Heart left ventricle (tissue), 16 donors: ENCODE data around the gene SIRT6. TPM values are rescaled to one million over a fixed set of nuclear protein-coding genes. Genes with fewer than 3 reads are reported as not detected.
"Not testable (repeated sequence)": the region's sequence is repeated elsewhere in the genome, so short reads cannot be mapped to it uniquely, and the experiment has no call there.

Source experiments
- ATAC-seq, 4 donors: fragments of 200-7000 bp; cut with Tn5 transposase; one replicate each; pipeline ENCODE4 v1.9.1; 2020 to 2022; ENCODE audit warnings: moderate library complexity in 4 of 4, mild to moderate bottlenecking in 3 of 4, moderate number of reproducible peaks in 1 of 4
- DNase-seq, 5 donors: peaks; one replicate each; pipeline ENCODE4 v3.0.0-alpha.2; 2020
- H3K27ac ChIP-seq, 12 donors: fragments of 200-600 bp; sonication (generic) in 4 of 12; one replicate each; pipeline versions ENCODE4 v1.5.0 to v1.8.0; 2016 to 2022; ENCODE audit warnings: mild to moderate bottlenecking in 2 of 12
- H3K27me3 ChIP-seq, 9 donors: fragments of 200-600 bp; sonication (generic) in 2 of 9; one replicate each; pipeline versions ENCODE4 v1.5.1 to v1.8.0; 2016 to 2022; ENCODE audit warnings: mild to moderate bottlenecking in 3 of 9
- H3K36me3 ChIP-seq, 9 donors: fragments of 200-600 bp; sonication (generic) in 2 of 9; one replicate each; pipeline versions ENCODE4 v1.5.0 to v1.8.0; 2018 to 2022; ENCODE audit warnings: mild to moderate bottlenecking in 2 of 9
- H3K4me1 ChIP-seq, 12 donors: fragments of 200-600 bp; sonication (generic) in 4 of 12; one replicate each; pipeline versions ENCODE4 v1.5.0 to v1.8.0; 2016 to 2022; ENCODE audit warnings: mild to moderate bottlenecking in 3 of 12
- H3K4me3 ChIP-seq, 12 donors: fragments of 200-600 bp; sonication (generic) in 4 of 12; one replicate each; pipeline versions ENCODE4 v1.5.0 to v1.8.0; 2017 to 2022; ENCODE audit warnings: mild to moderate bottlenecking in 9 of 12, moderate library complexity in 4 of 12
- H3K9me3 ChIP-seq, 12 donors: fragments of 200-600 bp; sonication (generic) in 4 of 12; one replicate each; pipeline versions ENCODE4 v1.5.0 to v1.8.0; 2016 to 2022; ENCODE audit warnings: mild to moderate bottlenecking in 1 of 12
- POLR2A ChIP-seq, 2 donors: fragments of 450-650 bp; IDR thresholded peaks; one replicate each; pipeline ENCODE4 v1.6.1; 2017; ENCODE audit warnings: antibody characterized with exemption in 2 of 2, mild to moderate bottlenecking in 2 of 2, moderate library complexity in 2 of 2
- WGBS, 4 donors: extraction: QIAGEN DNeasy Blood & Tissue Kit in 2 of 4; methylation state at CpG; one replicate each; pipeline versions ENCODE4 v1.1.5 to v1.1.7; 2013 to 2018; 5-methylcytosine and 5-hydroxymethylcytosine counted together
- intact Hi-C, 10 donors: fragments of 100-400 bp; cut with DNase I; formaldehyde crosslinking; loops; one replicate each; pipeline versions ENCODE4 v1.11.1 to v1.14.2; 2022
- polyA plus RNA-seq, 2 donors: library from polyadenylated mRNA; stranded (reverse); fragments of 200-250 nt; gene quantifications; one replicate each; pipeline ENCODE4 v1.2.3, GENCODE V29; 2013
- total RNA-seq, 9 donors: library from RNA; depleted of rRNA in 2 of 9; stranded (reverse); fragments of >200 nt in 2 of 9; fragmentation: NEBNext Ultra II Directional in 3 of 9; extraction: Animal tissue kit (Norgen Biotek cat#: 25700) in 3 of 9; gene quantifications; one replicate each; pipeline versions ENCODE4 v1.1.0 to v1.2.4, GENCODE V29; 2016 to 2023
- TF ChIP-seq, protein P1 (sequence below), 12 donors: fragments of 200-600 bp; sonication (generic) in 4 of 12; IDR thresholded peaks; one replicate each; pipeline versions ENCODE4 v1.5.0 to v1.8.0; 2018 to 2022; ENCODE audit warnings: antibody characterized with exemption in 12 of 12, mild to moderate bottlenecking in 5 of 12
- donor health status: ischemic (EF 13 %, LVEDD 7.1; RV severe dilation, severe dysfunction).
- donor health status: healthy with polysubstance abuse.
- donor health status: DM: no; HTN: yes; CAD: no.
- donor health status: DM: no; HTN: no; CAD: no.
- donor health status: ischemic (EF 25% LVEDD 6.9; RV normal size, moderate dysfunction).
- donor health status: ischemic (EF 25% LVEDD 5.7; RV mildly dilated, moderate dysfunction).
- donor health status: healthy.
- donor health status: DM: yes; HTN: yes; CAD: no.
- donor health status: ischemic (EF 35%, LVEDD 5.7; RV mildly dilated, moderate dysfunction).
- donor health status: nonischemic (EF 11% LVEDD 7.7; RV severe dilation, severe dysfunction).
- donor health status: DM: yes; HTN: yes; CAD: no.
- donor health status: PGD.
- donor health status: ischemic (EF 29% LVEDD 5.4; RV normal size, mild dysfunction).
- donor health status: nonischemic (EF 23%, LVEDD 6.1; RV moderate dilation, normal function).

Gene SIRT6
- total and polyA plus RNA-seq, 11 donors: 10.2 to 29.0 (median 13.1) TPM

DNA sequence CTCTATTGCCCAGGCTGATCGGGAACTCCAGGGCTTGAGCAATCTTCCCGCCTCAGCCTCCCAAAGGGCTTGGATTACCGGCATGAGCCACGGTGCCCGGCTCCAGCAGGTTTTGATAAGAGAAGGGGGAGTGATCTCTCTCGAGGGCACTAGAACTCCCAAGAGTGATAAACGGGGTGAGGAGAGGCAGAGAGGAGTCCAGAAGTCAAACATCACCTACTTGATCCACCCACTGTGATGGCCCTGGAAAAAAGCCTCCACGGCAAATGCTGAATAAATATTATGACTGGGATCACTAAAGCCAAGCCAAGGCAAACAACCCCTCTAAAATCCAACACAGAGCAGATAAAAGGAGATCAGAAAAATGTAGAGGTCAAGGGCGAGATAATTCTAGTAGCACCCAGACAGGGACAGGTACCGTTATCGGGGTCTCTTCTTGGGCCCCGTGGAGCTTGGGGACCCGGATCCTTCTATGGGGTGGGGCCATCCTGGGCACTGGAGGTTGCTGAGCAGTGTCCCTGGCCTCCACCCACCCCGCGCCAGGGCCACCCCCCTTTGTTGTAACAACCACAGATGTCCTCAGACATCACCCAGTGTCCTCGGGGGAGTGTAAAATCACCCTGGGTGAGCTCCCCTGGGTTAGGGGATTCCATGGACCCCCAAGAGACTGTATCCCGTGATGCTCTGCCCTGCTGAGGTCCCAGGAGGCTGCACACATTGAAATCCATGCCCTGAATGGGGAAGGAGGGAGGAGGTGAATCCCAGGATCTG lies 32.7 kb downstream of the SIRT6 start:
- Histone ChIP-seq H3K4me1 (peaks cover 0 to 8% (median 0%) of the 10 kb centered on the region in 12 donors), H3K36me3 (no peaks in the 10 kb centered on the region), H3K27me3 (peaks cover 0 to 47% (median 6%) of the 10 kb centered on the region in 9 donors), H3K4me3 (no peak overlapping the region), H3K27ac (no peak overlapping the region), H3K9me3 (no peaks in the 10 kb centered on the region)
- 49 to 57% (median 51%) methylated on average over 16 to 17 of the region's 17 CpGs for WGBS, 4 donors
- TF ChIP-seq POLR2A (IDR thresholded peaks at IDR 0.05): no peak
- TF ChIP-seq, protein P1, sequence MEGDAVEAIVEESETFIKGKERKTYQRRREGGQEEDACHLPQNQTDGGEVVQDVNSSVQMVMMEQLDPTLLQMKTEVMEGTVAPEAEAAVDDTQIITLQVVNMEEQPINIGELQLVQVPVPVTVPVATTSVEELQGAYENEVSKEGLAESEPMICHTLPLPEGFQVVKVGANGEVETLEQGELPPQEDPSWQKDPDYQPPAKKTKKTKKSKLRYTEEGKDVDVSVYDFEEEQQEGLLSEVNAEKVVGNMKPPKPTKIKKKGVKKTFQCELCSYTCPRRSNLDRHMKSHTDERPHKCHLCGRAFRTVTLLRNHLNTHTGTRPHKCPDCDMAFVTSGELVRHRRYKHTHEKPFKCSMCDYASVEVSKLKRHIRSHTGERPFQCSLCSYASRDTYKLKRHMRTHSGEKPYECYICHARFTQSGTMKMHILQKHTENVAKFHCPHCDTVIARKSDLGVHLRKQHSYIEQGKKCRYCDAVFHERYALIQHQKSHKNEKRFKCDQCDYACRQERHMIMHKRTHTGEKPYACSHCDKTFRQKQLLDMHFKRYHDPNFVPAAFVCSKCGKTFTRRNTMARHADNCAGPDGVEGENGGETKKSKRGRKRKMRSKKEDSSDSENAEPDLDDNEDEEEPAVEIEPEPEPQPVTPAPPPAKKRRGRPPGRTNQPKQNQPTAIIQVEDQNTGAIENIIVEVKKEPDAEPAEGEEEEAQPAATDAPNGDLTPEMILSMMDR (IDR thresholded peaks at IDR 0.05): no peak
- intact Hi-C loops: loop anchor here in 1 of 10 donors (10.0 kb wide), 1 partner anchor 55 kb away; no protein-coding TSS in a partner anchor
- DNase-seq: no peak
- ATAC-seq: no peak

- no peak overlapping the region for H3K27ac ChIP-seq
- no peak overlapping the region for H3K4me3 ChIP-seq
- peaks cover 0 to 13% (median 0%) of the 10 kb centered on the region in 12 donors for H3K4me1 ChIP-seq
- WGBS, 4 donors: 28 to 34% (median 34%) methylated on average over 7 of the region's 7 CpGs
- peak in 2 of 4 donors; percentile 22 to 38 for ATAC-seq
- no peak for TF ChIP-seq POLR2A (IDR thresholded peaks at IDR 0.05)
- TF ChIP-seq, protein P1 (IDR thresholded peaks at IDR 0.05): no peak
- H3K9me3 ChIP-seq: no peaks in the 10 kb centered on the region
- DNase-seq: peak in 1 of 5 donors; percentile 26
- peaks cover 0 to 23% (median 0%) of the 10 kb centered on the region in 9 donors for H3K27me3 ChIP-seq
- no peaks in the 10 kb centered on the region for H3K36me3 ChIP-seq
- intact Hi-C loops: loop anchor here in 2 of 10 donors (5.0 to 10.0 kb wide), 2 partner anchors 38 to 60 kb away; partner anchors contain the start of genes ANKRD24 (in 1 of the 2) and SIRT6 (in 1 of the 2)
Observed at GRCh38 chr19:4144666-4145249, 37.6 kb downstream of the SIRT6 start.

DNA sequence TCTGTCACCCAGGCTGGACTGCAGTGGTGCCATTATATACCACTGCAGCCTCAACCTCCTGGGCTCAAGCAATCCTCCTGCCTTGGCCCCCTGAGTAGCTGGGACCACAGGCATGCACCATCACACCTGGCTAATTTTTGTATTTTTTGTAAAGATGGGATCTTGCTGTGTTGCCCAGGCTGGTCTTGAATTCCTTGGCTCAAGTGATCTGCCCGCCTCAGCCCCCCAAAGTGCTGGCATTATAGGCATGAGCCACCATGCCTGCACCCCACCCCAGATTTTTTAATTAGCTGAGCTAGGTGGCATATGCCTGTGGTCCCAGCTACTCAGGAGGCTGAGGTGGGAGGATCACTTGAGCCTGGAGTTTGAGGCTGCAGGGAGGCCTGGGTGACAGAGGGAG lies 39.4 kb downstream of the SIRT6 start:
- not testable (repeated sequence) for H3K9me3 ChIP-seq, DNase-seq, ATAC-seq, H3K27me3 ChIP-seq, H3K27ac ChIP-seq, H3K4me3 ChIP-seq, H3K36me3 ChIP-seq
- intact Hi-C loops: loop anchor here in 2 of 10 donors (5.0 to 10.0 kb wide), 2 partner anchors 39 to 62 kb away; partner anchors contain the start of genes ANKRD24 (in 1 of the 2) and SIRT6 (in 1 of the 2)
- peaks cover 0 to 13% (median 0%) of the 10 kb centered on the region in 12 donors for H3K4me1 ChIP-seq
- WGBS, 4 donors: 30 to 100% (median 87%) methylated on average over 1 of the region's 1 CpG

DNA sequence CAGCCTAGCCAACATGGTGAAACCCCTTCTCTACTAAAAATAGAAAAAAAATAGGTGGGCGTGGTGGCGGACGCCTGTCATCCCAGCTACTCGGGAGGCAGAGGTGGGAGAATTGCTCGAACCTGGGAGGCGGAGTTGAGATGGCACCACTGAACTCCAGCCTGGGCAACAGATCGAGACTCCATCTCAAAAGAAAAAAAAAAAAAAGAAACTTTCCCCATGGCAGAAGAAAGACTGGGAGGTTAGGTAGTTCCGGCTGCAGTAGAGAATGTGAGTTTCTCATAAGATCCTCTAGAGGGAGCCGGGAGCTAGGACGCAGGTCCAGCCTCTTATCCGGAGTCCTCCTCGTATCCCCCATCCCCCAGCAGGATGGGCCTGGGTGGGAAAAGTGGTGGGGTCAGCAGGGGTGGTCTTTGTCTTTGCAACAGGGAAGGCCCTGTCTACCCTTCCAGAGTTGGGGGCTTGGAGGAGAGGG lies 42.1 kb downstream of the SIRT6 start:
- H3K27me3 ChIP-seq: no peaks in the 10 kb centered on the region
- peaks cover 0 to 6% (median 0%) of the 10 kb centered on the region in 12 donors for H3K4me1 ChIP-seq
- ATAC-seq (peak; percentile 67 to 87 (median 77)), DNase-seq (peak in 1 of 5 donors; percentile 48)
- H3K27ac ChIP-seq: no peak overlapping the region
- H3K4me3 ChIP-seq: no peak overlapping the region
- no peaks in the 10 kb centered on the region for H3K9me3 ChIP-seq
- intact Hi-C loops: loop anchor here in 2 of 10 donors (5.0 to 10.0 kb wide), 2 partner anchors 42 to 65 kb away; partner anchors contain the start of genes ANKRD24 (in 1 of the 2) and SIRT6 (in 1 of the 2)
- TF ChIP-seq POLR2A (IDR thresholded peaks at IDR 0.05): no peak
- TF ChIP-seq, protein P1 (IDR thresholded peaks at IDR 0.05): peak; percentile 31 to 69 (median 44)
- 21 to 27% (median 24%) methylated on average over 12 of the region's 12 CpGs for WGBS, 4 donors
- no peaks in the 10 kb centered on the region for H3K36me3 ChIP-seq
